Tibial nerve (tissue), 4 donors: ENCODE results near the gene LAMC2.

ENCODE experiments used
- EP300 ChIP-seq, 2 donors: sonication (generic); formaldehyde crosslinking; IDR thresholded peaks; one replicate each; pipeline ENCODE4 v1.6.1; 2017; ENCODE audit warnings: antibody characterized with exemption in 2 of 2, mild to moderate bottlenecking in 1 of 2
- POLR2A ChIP-seq, 2 donors: fragments of 450-650 bp; IDR thresholded peaks; one replicate each; pipeline ENCODE4 v1.6.1; 2017; ENCODE audit warnings: antibody characterized with exemption in 2 of 2, mild to moderate bottlenecking in 2 of 2, moderate library complexity in 2 of 2
- TF ChIP-seq, protein P1 (sequence below), 5 experiments: fragments of 200-600 bp in 3 of 5; fragments of 450-650 bp in 2 of 5; sonication (generic) in 3 of 5; IDR thresholded peaks; one replicate each; pipeline ENCODE4 v1.5.1; 2016 to 2019; ENCODE audit warnings: antibody characterized with exemption in 5 of 5, mild to moderate bottlenecking in 3 of 5, moderate library complexity in 2 of 5

- TF ChIP-seq, protein P1, sequence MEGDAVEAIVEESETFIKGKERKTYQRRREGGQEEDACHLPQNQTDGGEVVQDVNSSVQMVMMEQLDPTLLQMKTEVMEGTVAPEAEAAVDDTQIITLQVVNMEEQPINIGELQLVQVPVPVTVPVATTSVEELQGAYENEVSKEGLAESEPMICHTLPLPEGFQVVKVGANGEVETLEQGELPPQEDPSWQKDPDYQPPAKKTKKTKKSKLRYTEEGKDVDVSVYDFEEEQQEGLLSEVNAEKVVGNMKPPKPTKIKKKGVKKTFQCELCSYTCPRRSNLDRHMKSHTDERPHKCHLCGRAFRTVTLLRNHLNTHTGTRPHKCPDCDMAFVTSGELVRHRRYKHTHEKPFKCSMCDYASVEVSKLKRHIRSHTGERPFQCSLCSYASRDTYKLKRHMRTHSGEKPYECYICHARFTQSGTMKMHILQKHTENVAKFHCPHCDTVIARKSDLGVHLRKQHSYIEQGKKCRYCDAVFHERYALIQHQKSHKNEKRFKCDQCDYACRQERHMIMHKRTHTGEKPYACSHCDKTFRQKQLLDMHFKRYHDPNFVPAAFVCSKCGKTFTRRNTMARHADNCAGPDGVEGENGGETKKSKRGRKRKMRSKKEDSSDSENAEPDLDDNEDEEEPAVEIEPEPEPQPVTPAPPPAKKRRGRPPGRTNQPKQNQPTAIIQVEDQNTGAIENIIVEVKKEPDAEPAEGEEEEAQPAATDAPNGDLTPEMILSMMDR (IDR thresholded peaks at IDR 0.05), result no peak
- TF ChIP-seq POLR2A (IDR thresholded peaks at IDR 0.05) (no peak), EP300 (IDR thresholded peaks at IDR 0.05) (peak in 1 of 2 donors; percentile 41)
These were observed 93.8 kb downstream of the LAMC2 start for GRCh38 chr1:183279835-183280234.
